ENCODE measurements around the gene SLC66A2.

The SLC66A2 gene

GRCh38 chr18:79975043-79975442 is 23.6 kb upstream of the SLC66A2 start:
- Histone ChIP-seq H2AFZ (ENCODE audit: low read length) (no peak overlapping the region), H3K4me1 (ENCODE audit: low read length) (no peaks in the 10 kb centered on the region), H3F3A (ENCODE audit: insufficient read depth, low read length) (no peaks in the 10 kb centered on the region), H3K9ac (ENCODE audit: low read length) (no peak overlapping the region), H3K27ac (ENCODE audit: low read length) (no peak overlapping the region), H3K79me2 (ENCODE audit: low read length) (peaks cover 77% of the 10 kb centered on the region), H3K9me2 (replicated peaks; ENCODE audit: insufficient read depth, low read length) (no peaks in the 10 kb centered on the region), H3K4me2 (ENCODE audit: low read depth, low read length) (no peak overlapping the region), H4K20me1 (ENCODE audit: insufficient read depth, low read length) (no peaks in the 10 kb centered on the region), H3K27me3 (replicated peaks; ENCODE audit: insufficient read depth, low read length) (no peaks in the 10 kb centered on the region), H3K4me3 (ENCODE audit: low read length) (no peak overlapping the region), H3K9me3 (replicated peaks; ENCODE audit: insufficient read depth, low read length) (no peaks in the 10 kb centered on the region), H3K36me3 (replicated peaks; ENCODE audit: insufficient read depth, low read length) (peaks cover 19% of the 10 kb centered on the region)
- no peak for DNase-seq
- TF ChIP-seq, protein P1, sequence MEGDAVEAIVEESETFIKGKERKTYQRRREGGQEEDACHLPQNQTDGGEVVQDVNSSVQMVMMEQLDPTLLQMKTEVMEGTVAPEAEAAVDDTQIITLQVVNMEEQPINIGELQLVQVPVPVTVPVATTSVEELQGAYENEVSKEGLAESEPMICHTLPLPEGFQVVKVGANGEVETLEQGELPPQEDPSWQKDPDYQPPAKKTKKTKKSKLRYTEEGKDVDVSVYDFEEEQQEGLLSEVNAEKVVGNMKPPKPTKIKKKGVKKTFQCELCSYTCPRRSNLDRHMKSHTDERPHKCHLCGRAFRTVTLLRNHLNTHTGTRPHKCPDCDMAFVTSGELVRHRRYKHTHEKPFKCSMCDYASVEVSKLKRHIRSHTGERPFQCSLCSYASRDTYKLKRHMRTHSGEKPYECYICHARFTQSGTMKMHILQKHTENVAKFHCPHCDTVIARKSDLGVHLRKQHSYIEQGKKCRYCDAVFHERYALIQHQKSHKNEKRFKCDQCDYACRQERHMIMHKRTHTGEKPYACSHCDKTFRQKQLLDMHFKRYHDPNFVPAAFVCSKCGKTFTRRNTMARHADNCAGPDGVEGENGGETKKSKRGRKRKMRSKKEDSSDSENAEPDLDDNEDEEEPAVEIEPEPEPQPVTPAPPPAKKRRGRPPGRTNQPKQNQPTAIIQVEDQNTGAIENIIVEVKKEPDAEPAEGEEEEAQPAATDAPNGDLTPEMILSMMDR (IDR thresholded peaks at IDR 0.05; ENCODE audit: low read length) = no peak
- no peak for TF ChIP-seq EZH2phosphoT487 (IDR thresholded peaks at IDR 0.05; ENCODE audit: low read length)
- no peak for TF ChIP-seq EZH2 (optimal IDR thresholded peaks at IDR 0.05; ENCODE audit: low read depth, low read length)

DNA sequence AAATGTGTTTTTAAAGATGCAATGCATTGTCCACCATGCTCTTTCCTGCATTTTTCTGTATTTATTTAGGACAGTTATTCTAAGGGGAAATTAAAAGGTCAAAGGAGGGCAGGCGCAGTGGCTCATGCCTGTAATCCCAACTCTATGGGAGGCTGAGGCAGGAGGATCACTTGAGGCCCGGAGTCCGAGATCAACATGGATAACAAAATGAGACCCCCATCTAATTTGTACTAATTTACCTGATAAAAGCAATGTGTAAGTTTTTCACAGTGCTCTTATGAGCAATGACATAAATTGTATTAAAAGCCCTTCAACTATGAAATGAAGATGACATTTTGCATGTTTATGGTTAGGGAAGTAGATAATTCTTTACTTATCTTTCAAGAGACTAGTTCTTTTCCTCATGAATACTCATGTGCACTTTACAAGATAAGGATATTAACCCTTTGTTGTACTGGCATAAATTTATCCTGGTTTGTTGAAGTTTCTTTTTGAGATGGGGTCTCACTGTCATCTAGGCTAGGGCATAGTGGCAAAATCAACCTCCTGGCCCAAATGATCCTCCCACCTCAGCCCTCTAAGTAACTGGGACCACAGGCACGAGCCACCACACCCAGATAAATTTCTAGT is 22.7 kb upstream of the SLC66A2 start:
- Histone ChIP-seq H3K4me3 (ENCODE audit: low read length) (no peak overlapping the region), H2AFZ (ENCODE audit: low read length) (no peak overlapping the region), H3K4me2 (ENCODE audit: low read depth, low read length) (no peak overlapping the region), H3K9me3 (replicated peaks; ENCODE audit: insufficient read depth, low read length) (no peaks in the 10 kb centered on the region), H3K4me1 (ENCODE audit: low read length) (no peaks in the 10 kb centered on the region), H3K79me2 (ENCODE audit: low read length) (peaks cover 68% of the 10 kb centered on the region), H3K9ac (ENCODE audit: low read length) (no peak overlapping the region), H4K20me1 (ENCODE audit: insufficient read depth, low read length) (no peaks in the 10 kb centered on the region), H3K27me3 (replicated peaks; ENCODE audit: insufficient read depth, low read length) (no peaks in the 10 kb centered on the region), H3K27ac (ENCODE audit: low read length) (no peak overlapping the region), H3F3A (ENCODE audit: insufficient read depth, low read length) (no peaks in the 10 kb centered on the region), H3K9me2 (replicated peaks; ENCODE audit: insufficient read depth, low read length) (no peaks in the 10 kb centered on the region), H3K36me3 (replicated peaks; ENCODE audit: insufficient read depth, low read length) (peaks cover 16% of the 10 kb centered on the region)
- TF ChIP-seq, protein P1 (IDR thresholded peaks at IDR 0.05; ENCODE audit: low read length) = no peak
- no peak for TF ChIP-seq EZH2 (optimal IDR thresholded peaks at IDR 0.05; ENCODE audit: low read depth, low read length)
- TF ChIP-seq EZH2phosphoT487 (IDR thresholded peaks at IDR 0.05; ENCODE audit: low read length) = no peak
- DNase-seq = no peak

GRCh38 chr18:79973517-79973916 is 22.1 kb upstream of the SLC66A2 start:
- no peaks in the 10 kb centered on the region for H4K20me1 ChIP-seq (ENCODE audit: insufficient read depth, low read length)

More at GRCh38 chr18:79973517-79973916, 22.1 kb upstream of the SLC66A2 start:
- DNase-seq = no peak
- H3K9me2 ChIP-seq (replicated peaks; ENCODE audit: insufficient read depth, low read length) = no peaks in the 10 kb centered on the region
- no peaks in the 10 kb centered on the region for H3K27me3 ChIP-seq (replicated peaks; ENCODE audit: insufficient read depth, low read length)
- no peak overlapping the region for H3K4me3 ChIP-seq (ENCODE audit: low read length)
- no peaks in the 10 kb centered on the region for H3K9me3 ChIP-seq (replicated peaks; ENCODE audit: insufficient read depth, low read length)
- H3F3A ChIP-seq (ENCODE audit: insufficient read depth, low read length) = no peaks in the 10 kb centered on the region
- no peak overlapping the region for H2AFZ ChIP-seq (ENCODE audit: low read length)
- no peak overlapping the region for H3K27ac ChIP-seq (ENCODE audit: low read length)
- H3K4me1 ChIP-seq (ENCODE audit: low read length) = no peaks in the 10 kb centered on the region
- H3K4me2 ChIP-seq (ENCODE audit: low read depth, low read length) = no peak overlapping the region
- TF ChIP-seq, protein P1 (IDR thresholded peaks at IDR 0.05; ENCODE audit: low read length) = no peak
- no peak for TF ChIP-seq EZH2 (optimal IDR thresholded peaks at IDR 0.05; ENCODE audit: low read depth, low read length)
- no peak for TF ChIP-seq EZH2phosphoT487 (IDR thresholded peaks at IDR 0.05; ENCODE audit: low read length)
- peaks cover 16% of the 10 kb centered on the region for H3K36me3 ChIP-seq (replicated peaks; ENCODE audit: insufficient read depth, low read length)
- H3K79me2 ChIP-seq (ENCODE audit: low read length) = peaks cover 61% of the 10 kb centered on the region
- H3K9ac ChIP-seq (ENCODE audit: low read length) = no peak overlapping the region

All from MM.1S (cell line).